Uterus (tissue), 2 donors: ENCODE measurements around the gene OSBPL1A.

Source experiments
- CTCF ChIP-seq, 4 experiments: fragments of 200-600 bp in 2 of 4; fragments of 450-650 bp in 2 of 4; sonication (generic) in 2 of 4; IDR thresholded peaks; one replicate each; pipeline ENCODE4 v1.5.1; 2016 to 2019; ENCODE audit warnings: antibody characterized with exemption in 4 of 4, mild to moderate bottlenecking in 2 of 4, moderate library complexity in 1 of 4
- POLR2A ChIP-seq, 2 donors: fragments of 450-650 bp; IDR thresholded peaks; one replicate each; pipeline ENCODE4 v1.6.1; 2016; ENCODE audit warnings: antibody characterized with exemption in 2 of 2, mild to moderate bottlenecking in 1 of 2, moderate library complexity in 1 of 2

GRCh38 chr18:24259869-24260641, 137.6 kb downstream of the OSBPL1A start:
- TF ChIP-seq CTCF (IDR thresholded peaks at IDR 0.05) = no peak
- TF ChIP-seq POLR2A (IDR thresholded peaks at IDR 0.05) = no peak
